ENCODE data around the gene EIF1AD. TPM values are rescaled to one million over a fixed set of nuclear protein-coding genes. Genes with fewer than 3 reads are reported as not detected.

EIF1AD gene
- total RNA-seq, 4 donors from 2014 or later: 25.3 to 39.4 (median 28.3) TPM

GRCh38 chr11:65988791-65989592 lies 13.0 kb downstream of the EIF1AD start:
- WGBS, 2 donors: 21 to 26% methylated on average over 10 of the region's 10 CpGs
- no peak overlapping the region for H3K4me3 ChIP-seq (replicated peaks in 1 of 3)
- intact Hi-C loops (cut with DNase I): loop anchor here (2.0 to 10.0 kb wide), 2 partner anchors 102 to 274 kb away; partner anchors contain the start of gene KAT5
- no peaks in the 10 kb centered on the region for H3K27me3 ChIP-seq
- H3K36me3 ChIP-seq: no peaks in the 10 kb centered on the region
- no peaks in the 10 kb centered on the region for H3K4me1 ChIP-seq
- no peaks in the 10 kb centered on the region for H3K9me3 ChIP-seq
- no peak for TF ChIP-seq POLR2A (IDR thresholded peaks at IDR 0.05)
- TF ChIP-seq CTCF (IDR thresholded peaks at IDR 0.05): peak; percentile 72 to 100 (median 96)
- H3K27ac ChIP-seq: no peak overlapping the region
- peak; percentile 92 to 93 for DNase-seq

DNA sequence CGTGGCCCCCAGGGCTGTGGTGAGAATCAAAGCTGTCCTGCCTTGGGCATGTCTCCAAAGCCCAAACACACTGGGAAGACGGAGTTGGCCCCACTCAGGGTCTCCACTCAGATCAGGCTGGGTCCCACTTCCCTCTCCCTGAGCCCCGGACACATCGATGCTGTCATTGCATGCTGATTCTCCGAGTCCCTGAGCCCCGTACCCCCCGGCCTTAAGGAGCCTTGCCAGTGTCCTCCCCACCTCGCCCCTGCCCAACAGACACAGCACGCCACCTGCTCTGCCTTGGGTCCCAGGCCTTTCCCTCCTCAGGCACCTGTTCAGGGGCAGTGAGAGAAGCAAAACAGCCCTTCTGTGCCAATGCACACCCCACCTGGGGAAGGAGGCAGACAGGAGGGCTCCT lies 14.6 kb downstream of the EIF1AD start:
- Histone ChIP-seq H3K9me3 (no peaks in the 10 kb centered on the region), H3K36me3 (no peaks in the 10 kb centered on the region), H3K4me3 (replicated peaks in 1 of 3) (no peak overlapping the region), H3K4me1 (no peaks in the 10 kb centered on the region), H3K27ac (no peak overlapping the region), H3K27me3 (no peaks in the 10 kb centered on the region)
- no peak for TF ChIP-seq POLR2A (IDR thresholded peaks at IDR 0.05)
- no peak for TF ChIP-seq CTCF (IDR thresholded peaks at IDR 0.05)
- WGBS, 2 donors: 80 to 81% methylated on average over 9 of the region's 9 CpGs
- intact Hi-C loops (cut with DNase I): loop anchor here (10.0 kb wide), 1 partner anchor 273 kb away; the partner anchor contains the start of gene KAT5
- no peak for DNase-seq

DNA sequence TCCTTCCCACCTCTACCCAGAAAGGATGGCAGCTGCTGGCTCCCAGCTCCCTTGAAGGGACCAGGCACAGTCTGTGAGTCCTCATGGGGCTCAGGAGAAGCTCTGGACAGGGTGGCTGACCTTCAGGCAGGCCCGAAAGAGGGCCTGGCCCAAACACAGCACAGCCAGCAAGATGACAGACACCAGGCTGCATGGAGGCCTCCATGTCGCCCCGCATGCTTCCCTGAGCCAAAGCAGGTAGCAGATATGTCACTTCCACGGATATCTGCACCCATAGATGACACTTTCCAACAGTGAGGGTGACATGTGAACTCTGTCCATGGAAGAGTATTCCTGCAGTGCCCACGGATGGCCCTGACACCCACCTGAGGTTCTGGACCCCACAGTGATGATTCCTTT lies 18.4 kb downstream of the EIF1AD start:
- Histone ChIP-seq H3K36me3 (peaks cover 5 to 11% of the 10 kb centered on the region in 2 donors), H3K4me3 (replicated peaks in 1 of 3) (no peak overlapping the region), H3K27ac (no peak overlapping the region), H3K27me3 (no peaks in the 10 kb centered on the region), H3K4me1 (no peaks in the 10 kb centered on the region), H3K9me3 (no peaks in the 10 kb centered on the region)
- DNase-seq: no peak
- 60 to 83% methylated on average over 1 to 2 of the region's 5 CpGs for WGBS, 2 donors
- intact Hi-C loops (cut with DNase I): loop anchor here (10.0 kb wide), 1 partner anchor 269 kb away; the partner anchor contains the start of gene KAT5
- TF ChIP-seq CTCF (IDR thresholded peaks at IDR 0.05): no peak
- TF ChIP-seq POLR2A (IDR thresholded peaks at IDR 0.05): no peak

DNA sequence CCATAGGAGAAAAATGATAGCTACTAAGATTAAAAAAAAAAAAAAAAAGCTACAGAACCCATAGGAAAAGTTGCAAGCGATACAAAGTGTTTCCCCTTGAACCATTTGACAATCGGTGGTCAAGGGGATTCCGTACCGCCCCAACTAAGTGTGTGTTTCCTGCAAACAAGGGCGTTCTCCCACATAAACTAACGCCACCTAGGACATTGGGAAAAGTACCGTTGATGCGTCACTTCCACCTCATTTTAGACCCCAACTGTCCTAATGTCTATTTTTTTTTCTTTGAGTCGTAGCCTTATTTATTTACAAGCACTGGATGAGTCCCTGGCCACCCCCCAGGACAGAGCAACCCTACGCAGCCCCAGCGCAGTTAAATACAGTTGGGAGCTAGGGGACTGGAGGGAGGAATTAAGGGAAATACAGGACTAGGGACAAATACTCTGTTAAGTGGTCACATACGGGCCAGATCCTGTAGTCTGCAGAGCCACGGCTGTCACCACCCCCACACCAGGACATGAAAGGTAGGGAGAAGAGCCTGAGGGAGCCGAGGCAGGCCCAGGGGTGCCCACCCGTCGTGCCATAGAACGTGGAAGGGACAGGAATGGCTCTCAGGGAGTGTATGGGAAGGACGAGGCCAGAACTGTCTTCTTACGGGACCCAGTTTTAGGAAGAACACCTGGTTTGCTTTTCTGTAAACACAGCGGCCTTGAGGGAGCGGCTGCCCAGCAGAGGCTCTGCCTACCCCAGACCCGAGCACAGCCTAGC lies 19.0 kb downstream of the EIF1AD start:
- WGBS, 2 donors: 76 to 84% methylated on average over 19 to 21 of the region's 22 CpGs
- intact Hi-C loops (cut with DNase I): loop anchor here (10.0 kb wide), 1 partner anchor 268 kb away; the partner anchor contains the start of gene KAT5
- H3K27ac ChIP-seq: no peak overlapping the region
- TF ChIP-seq CTCF (IDR thresholded peaks at IDR 0.05): no peak
- TF ChIP-seq POLR2A (IDR thresholded peaks at IDR 0.05): no peak
- H3K9me3 ChIP-seq: no peaks in the 10 kb centered on the region
- DNase-seq: no peak
- no peaks in the 10 kb centered on the region for H3K27me3 ChIP-seq
- H3K4me3 ChIP-seq (replicated peaks in 1 of 3): no peak overlapping the region
- H3K4me1 ChIP-seq: no peaks in the 10 kb centered on the region
- H3K36me3 ChIP-seq: peaks cover 11 to 15% of the 10 kb centered on the region in 2 donors
